Activated CD8-positive, alpha-beta T cell treated with anti-CD3 and anti-CD28 coated beads for 36 hours (primary cell): ENCODE measurements around the gene AGPAT3. TPM values are rescaled to one million over a fixed set of nuclear protein-coding genes. Genes with fewer than 3 reads are reported as not detected.

Experiments used
- ATAC-seq: fragments of 200-7000 bp; cut with Tn5 transposase; one replicate; pipeline ENCODE4 v1.10.0; 2021; ENCODE audit warnings: mild to moderate bottlenecking, moderate library complexity
- CTCF ChIA-PET: fragments of 350-600 bp; sonication (Branson Sonifier 250); formaldehyde crosslinking; loops from one replicate; lab custom pipeline; 2021; ENCODE audit warnings: antibody characterized with exemption; lab: Charles Lee
- POLR2A ChIA-PET: fragments of 350-600 bp; sonication (Branson Sonifier 250); formaldehyde crosslinking; loops from one replicate; lab custom pipeline; 2021; ENCODE audit warnings: antibody characterized with exemption; lab: Charles Lee
- DNase-seq: peaks from one replicate; pipeline ENCODE4 v3.0.0-alpha.2; 2020
- H3K27ac Mint-ChIP-seq: one replicate; pipeline ENCODE4 v1.8.0; 2021; ENCODE audit warnings: mild to moderate bottlenecking, mixed read lengths
- H3K27me3 Mint-ChIP-seq: one replicate; pipeline ENCODE4 v1.8.0; 2021; ENCODE audit warnings: mixed read lengths
- H3K36me3 Mint-ChIP-seq: one replicate; pipeline ENCODE4 v1.8.0; 2021; ENCODE audit warnings: low read depth, mixed read lengths
- H3K4me1 Mint-ChIP-seq: one replicate; pipeline ENCODE4 v1.8.0; 2021; ENCODE audit warnings: low read depth, mixed read lengths
- H3K4me3 Mint-ChIP-seq: one replicate; pipeline ENCODE4 v1.8.0; 2021; ENCODE audit warnings: mild to moderate bottlenecking, moderate library complexity, mixed read lengths
- H3K9me3 Mint-ChIP-seq: one replicate; pipeline ENCODE4 v1.8.0; 2021; ENCODE audit warnings: mixed read lengths
- CTCF ChIP-seq: fragments of 200-600 bp; IDR thresholded peaks from one replicate; pipeline ENCODE4 v1.8.0; 2022; ENCODE audit warnings: antibody characterized with exemption, mild to moderate bottlenecking
- intact Hi-C: fragments of 100-400 bp; cut with micrococcal nuclease; formaldehyde crosslinking; loops from one replicate; pipeline ENCODE4 v1.10.0; 2022
- total RNA-seq, 2 experiments: library from RNA; stranded (reverse); gene quantifications; one replicate each; pipeline ENCODE4 v1.2.3, GENCODE V29; 2021

The AGPAT3 gene
- total RNA-seq, 2 experiments from 2014 or later = 59.3 to 62.2 TPM

GRCh38 chr21:43827015-43827611 lies 37.9 kb upstream of the AGPAT3 start:
- ChIA-PET POLR2A (no interaction called here), CTCF (interaction anchor here (1.2 to 2.3 kb wide), 4 partner anchors 9 to 24 kb away, joined by 3 to 7 read pairs (median 4); no protein-coding TSS in a partner anchor)
- no peaks in the 10 kb centered on the region for H3K36me3 Mint-ChIP-seq
- H3K9me3 Mint-ChIP-seq = no peaks in the 10 kb centered on the region
- H3K4me3 Mint-ChIP-seq = no peak overlapping the region
- H3K27me3 Mint-ChIP-seq = peaks cover 8% of the 10 kb centered on the region
- intact Hi-C loops = no loop called here
- no peak overlapping the region for H3K27ac Mint-ChIP-seq
- DNase-seq (no peak), ATAC-seq (no peak)
- no peaks in the 10 kb centered on the region for H3K4me1 Mint-ChIP-seq
- TF ChIP-seq CTCF = no peak

GRCh38 chr21:43829161-43829560 lies 35.9 kb upstream of the AGPAT3 start:
- CTCF ChIA-PET = interaction anchor here (1.1 to 1.3 kb wide), 2 partner anchors 12 to 110 kb away, joined by 3 to 4 read pairs; no protein-coding TSS in a partner anchor
- DNase-seq (no peak), ATAC-seq (no peak)
- no peaks in the 10 kb centered on the region for H3K36me3 Mint-ChIP-seq
- H3K27me3 Mint-ChIP-seq = peaks cover 18% of the 10 kb centered on the region
- H3K9me3 Mint-ChIP-seq = no peaks in the 10 kb centered on the region
- H3K4me3 Mint-ChIP-seq = no peak overlapping the region
- no peaks in the 10 kb centered on the region for H3K4me1 Mint-ChIP-seq
- intact Hi-C loops = no loop called here
- TF ChIP-seq CTCF = no peak
- POLR2A ChIA-PET = interaction anchor here (0.6 to 1.3 kb wide), 2 partner anchors 35 to 41 kb away, joined by 3 read pairs; no protein-coding TSS in a partner anchor
- H3K27ac Mint-ChIP-seq = no peak overlapping the region

GRCh38 chr21:43829575-43830119 lies 35.4 kb upstream of the AGPAT3 start:
- peaks cover under 1% of the 10 kb centered on the region for H3K4me1 Mint-ChIP-seq
- ATAC-seq (no peak), DNase-seq (no peak)
- no peak overlapping the region for H3K27ac Mint-ChIP-seq
- TF ChIP-seq CTCF = no peak
- H3K27me3 Mint-ChIP-seq = peaks cover 20% of the 10 kb centered on the region
- ChIA-PET POLR2A (interaction anchor here (1.3 kb wide), 1 partner anchor 40 kb away, joined by 3 read pairs; no protein-coding TSS in a partner anchor), CTCF (interaction anchor here (1.0 to 1.3 kb wide), 2 partner anchors 13 to 146 kb away, joined by 3 read pairs; no protein-coding TSS in a partner anchor)
- no peak overlapping the region for H3K4me3 Mint-ChIP-seq
- intact Hi-C loops = no loop called here
- no peaks in the 10 kb centered on the region for H3K9me3 Mint-ChIP-seq
- H3K36me3 Mint-ChIP-seq = no peaks in the 10 kb centered on the region

- Mint-ChIP-seq H3K4me3 (no peak overlapping the region), H3K36me3 (no peaks in the 10 kb centered on the region), H3K9me3 (no peaks in the 10 kb centered on the region), H3K27me3 (peaks cover 43% of the 10 kb centered on the region), H3K4me1 (peaks cover 2% of the 10 kb centered on the region), H3K27ac (no peak overlapping the region)
- no peak for DNase-seq
- POLR2A ChIA-PET = no interaction called here
- CTCF ChIA-PET = no interaction called here
- no peak for ATAC-seq
- intact Hi-C loops = no loop called here
- no peak for TF ChIP-seq CTCF
Observed at GRCh38 chr21:43832158-43832550, 32.9 kb upstream of the AGPAT3 start.

- no peak for ATAC-seq
- H3K4me3 Mint-ChIP-seq = no peak overlapping the region
- no peaks in the 10 kb centered on the region for H3K9me3 Mint-ChIP-seq
- peaks cover 45% of the 10 kb centered on the region for H3K27me3 Mint-ChIP-seq
- intact Hi-C loops = no loop called here
- H3K27ac Mint-ChIP-seq = no peak overlapping the region
- POLR2A ChIA-PET = no interaction called here
- CTCF ChIA-PET = no interaction called here
- DNase-seq = no peak
- H3K36me3 Mint-ChIP-seq = no peaks in the 10 kb centered on the region
- peaks cover 2% of the 10 kb centered on the region for H3K4me1 Mint-ChIP-seq
- no peak for TF ChIP-seq CTCF
Observed at GRCh38 chr21:43832648-43833047, 32.4 kb upstream of the AGPAT3 start.
